ENCODE results near the gene PLTP. TPM values are rescaled to one million over a fixed set of nuclear protein-coding genes. Genes with fewer than 3 reads are reported as not detected.

PLTP gene
- total RNA-seq, 1 donor from 2014 or later, result 108 TPM

DNA sequence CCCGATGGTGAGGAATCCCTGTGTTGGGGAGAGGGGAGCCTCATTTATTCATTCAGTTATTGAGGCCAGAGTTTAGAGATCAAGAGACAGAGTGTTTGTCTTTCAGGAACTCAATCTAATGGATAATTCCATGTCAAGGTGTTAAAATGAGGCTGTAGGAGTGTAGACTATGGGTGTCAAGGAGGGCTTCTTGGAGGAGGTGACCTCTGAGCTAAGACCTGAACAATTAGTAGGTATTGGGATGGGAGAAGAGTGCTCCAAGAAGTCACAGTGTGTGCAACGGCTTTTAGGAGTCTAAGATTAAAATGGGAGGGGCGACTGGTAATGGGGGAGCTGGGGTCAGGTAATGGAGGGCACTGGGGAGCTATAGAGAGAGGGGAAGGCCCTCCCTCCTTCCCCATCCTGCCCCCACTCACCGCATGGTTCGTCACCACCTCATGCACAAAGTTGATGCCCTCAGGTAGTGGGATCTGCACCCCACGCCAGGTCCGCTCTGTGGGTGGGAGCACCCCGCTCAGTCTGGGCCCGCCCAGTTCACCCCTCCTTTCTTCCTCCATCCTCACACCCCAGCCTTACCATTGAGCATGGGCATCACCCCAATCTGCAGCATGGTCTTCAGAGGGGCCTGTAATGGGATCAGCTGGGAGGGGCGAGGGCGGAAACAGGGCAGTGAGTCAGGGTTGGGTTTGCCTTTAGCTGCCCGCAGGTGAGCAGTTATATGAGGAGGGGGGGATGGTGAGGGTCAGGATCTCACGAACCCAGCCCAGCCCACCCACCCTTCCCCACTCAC lies 12.7 kb downstream of the PLTP start:
- DNase-seq (ENCODE audit: low spot score), result no peak

DNA sequence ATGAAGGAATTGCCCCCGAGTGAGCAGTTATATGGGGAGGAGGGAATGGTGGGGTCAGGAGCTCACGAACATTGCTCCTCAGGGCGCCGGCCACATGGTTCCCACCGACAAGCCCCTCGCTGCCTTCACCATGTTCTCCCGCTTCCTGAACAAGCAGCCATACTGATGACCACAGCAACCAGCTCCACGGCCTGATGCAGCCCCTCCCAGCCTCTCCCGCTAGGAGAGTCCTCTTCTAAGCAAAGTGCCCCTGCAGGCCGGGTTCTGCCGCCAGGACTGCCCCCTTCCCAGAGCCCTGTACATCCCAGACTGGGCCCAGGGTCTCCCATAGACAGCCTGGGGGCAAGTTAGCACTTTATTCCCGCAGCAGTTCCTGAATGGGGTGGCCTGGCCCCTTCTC lies 13.7 kb downstream of the PLTP start:
- no peak for DNase-seq (ENCODE audit: low spot score)

DNA sequence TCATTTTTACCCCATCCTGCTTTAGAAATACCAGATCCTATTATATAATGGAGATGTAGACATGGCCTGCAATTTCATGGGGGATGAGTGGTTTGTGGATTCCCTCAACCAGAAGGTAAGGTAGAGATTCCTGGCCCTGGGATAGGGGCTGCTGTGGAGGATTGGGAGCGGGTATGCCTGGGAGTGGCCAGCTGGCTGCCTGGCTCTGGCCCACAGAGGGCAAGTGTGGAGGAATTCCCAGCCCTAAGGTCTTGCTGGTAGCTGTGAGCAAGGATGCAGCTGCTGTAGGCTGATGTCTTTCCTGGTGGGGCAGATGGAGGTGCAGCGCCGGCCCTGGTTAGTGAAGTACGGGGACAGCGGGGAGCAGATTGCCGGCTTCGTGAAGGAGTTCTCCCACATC lies 14.3 kb downstream of the PLTP start:
- no peak for DNase-seq (ENCODE audit: low spot score)

DNA sequence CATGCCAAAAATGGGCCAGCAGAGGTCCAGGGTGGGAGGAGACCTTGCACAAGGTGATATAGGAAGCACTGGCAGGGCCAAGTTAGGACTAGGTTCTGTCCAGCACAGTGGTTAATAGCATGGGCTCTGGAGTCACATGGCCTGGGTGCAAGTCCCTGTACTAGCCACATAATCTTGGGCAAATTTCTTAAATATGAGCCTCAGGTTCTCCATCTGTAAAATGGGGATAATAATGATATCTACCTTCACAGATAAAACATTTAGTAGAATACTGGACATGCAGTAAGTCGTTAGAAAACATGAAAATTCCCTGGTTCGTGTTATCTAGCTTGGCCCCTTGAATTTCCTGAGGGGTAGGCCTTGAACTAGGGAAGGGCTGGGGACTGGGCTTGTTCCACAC lies 14.7 kb downstream of the PLTP start:
- no peak for DNase-seq (ENCODE audit: low spot score)

DNA sequence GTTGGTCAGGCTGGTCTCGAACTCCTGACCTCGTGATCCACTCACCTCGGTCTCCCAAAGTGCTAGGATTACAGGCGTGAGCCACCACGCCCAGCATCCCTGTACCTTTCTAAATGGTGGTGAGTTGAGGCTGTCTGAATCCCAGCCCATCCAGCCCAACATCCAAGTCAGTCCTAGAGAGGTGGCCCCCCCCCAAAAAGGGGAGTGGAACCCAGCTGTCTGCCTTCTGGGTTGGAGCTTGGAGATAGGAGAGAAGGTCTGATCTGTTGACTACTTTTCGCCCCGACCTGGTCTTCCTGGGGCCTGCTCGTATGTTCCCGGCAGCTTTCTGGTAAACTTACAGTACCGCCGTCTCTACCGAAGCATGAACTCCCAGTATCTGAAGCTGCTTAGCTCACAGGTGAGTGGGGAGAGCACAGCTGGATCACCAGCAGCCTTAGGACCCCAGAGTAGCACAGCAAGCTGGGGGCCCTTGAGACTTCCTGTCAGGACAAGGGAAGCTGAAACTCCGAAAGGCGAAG lies 15.3 kb downstream of the PLTP start:
- no peak for DNase-seq (ENCODE audit: low spot score)

DNA sequence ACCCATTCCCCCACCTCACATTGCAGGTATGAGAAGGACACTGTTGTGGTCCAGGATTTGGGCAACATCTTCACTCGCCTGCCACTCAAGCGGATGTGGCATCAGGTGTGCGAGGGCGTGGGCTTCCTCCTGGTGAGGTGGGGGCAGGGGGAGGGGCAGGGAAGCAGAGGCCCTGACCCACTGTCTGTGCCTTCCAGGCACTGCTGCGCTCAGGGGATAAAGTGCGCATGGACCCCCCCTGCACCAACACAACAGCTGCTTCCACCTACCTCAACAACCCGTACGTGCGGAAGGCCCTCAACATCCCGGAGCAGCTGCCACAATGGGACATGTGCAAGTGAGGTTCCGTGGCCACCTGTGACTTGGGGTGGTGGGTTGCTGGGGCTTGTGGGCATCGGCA lies 17.2 kb downstream of the PLTP start:
- DNase-seq (ENCODE audit: low spot score), result no peak

DNA sequence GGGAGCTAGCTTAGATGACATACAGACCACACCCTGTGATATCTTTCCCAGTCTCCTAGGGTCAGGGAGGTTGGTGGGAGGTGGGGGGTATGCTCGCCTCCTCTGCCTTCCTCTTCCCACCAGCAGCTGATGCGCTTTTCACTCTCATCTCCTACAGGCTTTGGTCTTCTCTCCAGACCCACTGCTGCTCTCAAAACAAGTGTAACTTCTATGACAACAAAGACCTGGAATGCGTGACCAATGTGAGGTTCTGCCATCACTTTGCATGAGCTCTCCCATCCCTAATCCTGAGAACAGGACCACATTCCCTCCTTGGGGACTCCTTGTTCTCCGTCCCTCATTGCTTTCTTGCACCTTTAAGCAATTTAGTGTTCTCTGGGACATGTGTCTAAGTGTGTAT lies 18.1 kb downstream of the PLTP start:
- DNase-seq (ENCODE audit: low spot score), result no peak

DNA sequence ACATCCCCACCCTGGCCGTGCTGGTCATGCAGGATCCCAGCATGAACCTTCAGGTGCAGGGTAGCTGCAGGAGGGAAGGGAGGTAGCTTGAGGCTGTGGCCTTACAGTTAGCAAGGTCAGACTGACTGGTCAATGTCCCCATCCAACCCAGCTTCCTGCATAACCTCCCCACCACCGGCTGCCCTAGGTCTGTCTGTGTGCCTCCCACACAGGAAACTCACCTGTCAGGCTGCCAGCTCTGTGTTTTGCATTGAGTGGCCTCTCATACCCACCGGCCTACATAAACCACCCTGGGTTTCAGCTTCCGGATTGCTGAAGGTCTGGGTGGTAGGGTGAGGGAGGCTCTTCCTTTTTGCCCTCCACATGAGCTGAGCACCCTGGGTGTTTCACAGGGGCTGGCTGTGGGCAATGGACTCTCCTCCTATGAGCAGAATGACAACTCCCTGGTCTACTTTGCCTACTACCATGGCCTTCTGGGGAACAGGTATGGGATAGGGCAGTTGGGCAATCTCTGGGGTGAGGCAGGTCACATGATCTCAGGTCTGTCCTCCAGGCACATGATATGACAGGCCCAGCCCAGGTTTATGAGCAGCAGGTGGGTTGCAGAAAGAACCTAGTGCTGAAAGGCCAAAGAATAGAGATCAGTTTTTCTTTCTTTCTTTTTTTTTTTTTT lies 19.0 kb downstream of the PLTP start:
- DNase-seq (ENCODE audit: low spot score), result no peak

DNA sequence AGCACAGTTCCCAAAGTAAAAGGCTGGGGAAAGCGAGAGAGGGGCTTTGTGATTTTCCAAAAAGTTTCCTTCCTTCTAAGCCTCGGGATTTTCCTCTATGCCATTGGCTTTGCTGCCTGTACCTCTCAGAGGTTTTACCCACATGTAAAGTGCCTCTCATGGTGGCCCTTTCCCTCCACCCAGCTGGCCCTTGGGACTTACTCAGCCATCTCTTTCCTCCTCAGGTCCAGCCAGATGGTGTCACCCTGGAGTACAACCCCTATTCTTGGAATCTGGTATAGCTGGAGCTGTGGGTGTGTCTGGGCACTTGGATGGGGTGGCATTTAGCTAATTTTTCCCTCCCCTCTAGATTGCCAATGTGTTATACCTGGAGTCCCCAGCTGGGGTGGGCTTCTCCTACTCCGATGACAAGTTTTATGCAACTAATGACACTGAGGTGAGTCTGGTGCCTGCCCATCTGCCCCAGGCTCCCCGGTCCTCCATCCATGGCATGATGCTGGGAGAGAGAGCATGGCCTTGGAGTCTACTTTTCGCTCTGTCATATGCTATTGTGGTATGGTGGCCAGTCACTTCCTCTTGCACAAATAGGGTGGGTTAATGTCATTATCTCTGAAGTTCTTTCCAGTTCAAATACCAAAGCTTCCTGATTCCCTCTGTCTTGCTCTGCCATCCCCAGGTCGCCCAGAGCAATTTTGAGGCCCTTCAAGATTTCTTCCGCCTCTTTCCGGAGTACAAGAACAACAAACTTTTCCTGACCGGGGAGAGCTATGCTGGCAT lies 19.7 kb downstream of the PLTP start:
- no peak for DNase-seq (ENCODE audit: low spot score)

DNA sequence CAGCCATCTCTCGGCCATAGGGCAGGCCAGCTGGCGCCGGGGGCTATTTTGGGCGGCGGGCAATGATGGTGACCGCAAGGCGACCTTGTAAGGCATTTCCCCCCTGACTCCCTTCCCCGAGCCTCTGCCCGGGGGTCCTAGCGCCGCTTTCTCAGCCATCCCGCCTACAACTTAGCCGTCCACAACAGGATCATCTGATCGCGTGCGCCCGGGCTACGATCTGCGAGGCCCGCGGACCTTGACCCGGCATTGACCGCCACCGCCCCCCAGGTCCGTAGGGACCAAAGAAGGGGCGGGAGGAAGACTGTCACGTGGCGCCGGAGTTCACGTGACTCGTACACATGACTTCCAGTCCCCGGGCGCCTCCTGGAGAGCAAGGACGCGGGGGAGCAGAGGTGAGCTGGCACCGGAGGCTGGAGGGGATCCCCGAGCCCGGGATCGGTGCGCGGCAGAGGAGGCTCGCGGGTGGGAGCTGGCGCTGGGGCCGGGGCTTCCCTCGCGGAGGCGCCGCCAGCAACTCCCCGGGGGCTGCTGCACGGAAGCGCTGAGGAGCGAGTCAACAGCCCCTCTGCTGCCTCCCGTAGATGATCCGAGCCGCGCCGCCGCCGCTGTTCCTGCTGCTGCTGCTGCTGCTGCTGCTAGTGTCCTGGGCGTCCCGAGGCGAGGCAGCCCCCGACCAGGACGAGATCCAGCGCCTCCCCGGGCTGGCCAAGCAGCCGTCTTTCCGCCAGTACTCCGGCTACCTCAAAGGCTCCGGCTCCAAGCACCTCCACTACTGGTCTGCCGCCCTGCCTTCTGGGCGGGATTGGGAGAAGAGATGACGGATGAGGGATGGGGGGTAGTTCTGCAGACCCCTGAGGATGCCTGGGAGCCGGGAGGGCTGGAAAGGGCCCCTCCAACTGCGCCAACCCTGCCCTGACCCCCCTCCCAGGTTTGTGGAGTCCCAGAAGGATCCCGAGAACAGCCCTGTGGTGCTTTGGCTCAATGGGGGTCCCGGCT lies 20.7 kb downstream of the PLTP start, which contains the start of the genes CTSA and NEURL2:
CTSA (plus strand) TSS at position 351 of the 999 bp plus-strand sequence; CDS start at position 585, 234 bp downstream.
NEURL2 (minus strand) TSS at position 224 of the 999 bp plus-strand sequence; CDS start at position 7, 217 bp downstream.
- peak; percentile 93 for DNase-seq (ENCODE audit: low spot score)

DNA sequence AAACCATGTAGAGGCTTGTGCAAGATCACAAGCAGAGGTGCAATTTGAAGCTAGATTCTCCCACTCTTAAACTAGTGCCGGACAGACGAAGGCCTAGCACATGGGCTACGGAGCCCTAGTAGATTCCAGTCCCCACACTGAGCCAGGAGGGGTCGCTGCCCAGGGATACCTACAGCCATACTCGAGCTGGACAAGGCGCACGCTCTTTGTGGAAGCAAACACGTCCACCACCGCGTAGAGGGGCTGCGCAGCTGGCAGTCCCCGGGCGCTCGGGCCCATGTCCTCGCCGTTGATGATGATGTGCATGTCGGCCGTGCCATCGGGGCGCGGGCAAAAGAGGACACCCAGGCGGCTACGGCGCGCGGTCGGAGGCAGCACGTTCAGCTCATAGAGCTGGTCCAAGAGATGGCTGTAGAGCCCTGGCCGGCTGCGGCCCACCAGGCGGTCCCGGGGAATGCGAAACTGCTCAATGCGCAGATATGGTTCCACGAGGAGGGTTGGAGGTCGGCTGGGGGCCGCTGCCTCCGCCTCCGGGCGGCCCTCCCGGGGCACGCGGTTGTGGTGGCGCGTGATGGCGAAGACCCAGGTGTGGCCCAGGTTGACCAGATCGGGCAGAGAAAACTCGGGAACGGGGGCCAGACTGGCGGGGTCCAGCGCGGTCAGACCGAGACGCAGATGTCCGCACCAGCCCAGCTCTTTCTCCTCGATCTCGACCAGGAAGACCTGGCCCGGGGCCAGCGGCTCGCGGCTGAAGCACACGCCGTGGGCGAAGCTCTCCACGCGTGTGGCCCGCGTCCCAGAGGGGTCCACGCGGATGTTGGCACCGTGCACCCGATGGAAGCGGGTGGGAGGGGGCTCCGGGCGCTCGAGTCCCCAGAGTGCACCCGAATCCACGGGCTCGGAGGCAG lies 21.6 kb downstream of the PLTP start:
- DNase-seq (ENCODE audit: low spot score), result peak; percentile 87

DNA sequence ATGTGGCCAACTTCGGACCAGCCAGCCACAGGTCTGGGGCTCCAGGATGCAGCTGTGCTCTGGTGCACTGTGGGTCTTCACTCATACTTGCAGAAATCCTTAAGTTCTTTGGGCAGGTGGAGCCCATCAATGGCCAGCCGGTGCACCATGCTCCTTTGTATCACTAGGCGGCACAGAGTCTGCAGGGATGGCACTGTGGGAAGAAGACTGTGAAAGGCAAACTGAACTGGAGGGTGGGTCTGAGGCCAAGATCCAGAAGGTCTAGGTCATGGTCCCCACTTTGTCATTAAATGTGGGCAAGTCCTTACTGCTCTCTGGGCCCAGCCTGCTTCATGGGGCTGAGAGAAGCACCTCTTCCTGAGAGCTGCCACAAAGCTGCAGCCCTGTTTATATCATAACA lies 23.3 kb downstream of the PLTP start:
- no peak for DNase-seq (ENCODE audit: low spot score)

DNA sequence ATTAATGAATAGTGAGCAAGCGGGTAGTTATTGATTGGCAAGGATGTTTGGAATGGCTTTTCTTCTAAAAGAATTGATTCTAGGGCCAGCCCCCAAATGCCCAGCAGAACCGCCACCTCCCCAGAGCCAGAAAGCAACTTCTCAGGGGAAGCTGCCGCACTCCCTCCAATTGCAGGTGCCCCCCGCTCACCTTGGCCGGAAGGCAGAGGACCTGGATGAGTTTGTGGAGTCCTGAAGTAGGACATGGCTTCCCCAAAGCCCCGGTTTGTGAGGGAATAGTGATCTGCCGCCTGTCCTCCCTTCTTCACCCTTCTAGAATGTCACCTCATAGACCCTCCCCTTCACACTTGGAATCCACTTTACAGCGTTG lies 24.6 kb downstream of the PLTP start, which contains the start of gene SPATA25:
SPATA25 (minus strand) TSS at position 277 of the 370 bp plus-strand sequence; CDS start at position 245, 32 bp downstream.
- no peak for DNase-seq (ENCODE audit: low spot score)

DNA sequence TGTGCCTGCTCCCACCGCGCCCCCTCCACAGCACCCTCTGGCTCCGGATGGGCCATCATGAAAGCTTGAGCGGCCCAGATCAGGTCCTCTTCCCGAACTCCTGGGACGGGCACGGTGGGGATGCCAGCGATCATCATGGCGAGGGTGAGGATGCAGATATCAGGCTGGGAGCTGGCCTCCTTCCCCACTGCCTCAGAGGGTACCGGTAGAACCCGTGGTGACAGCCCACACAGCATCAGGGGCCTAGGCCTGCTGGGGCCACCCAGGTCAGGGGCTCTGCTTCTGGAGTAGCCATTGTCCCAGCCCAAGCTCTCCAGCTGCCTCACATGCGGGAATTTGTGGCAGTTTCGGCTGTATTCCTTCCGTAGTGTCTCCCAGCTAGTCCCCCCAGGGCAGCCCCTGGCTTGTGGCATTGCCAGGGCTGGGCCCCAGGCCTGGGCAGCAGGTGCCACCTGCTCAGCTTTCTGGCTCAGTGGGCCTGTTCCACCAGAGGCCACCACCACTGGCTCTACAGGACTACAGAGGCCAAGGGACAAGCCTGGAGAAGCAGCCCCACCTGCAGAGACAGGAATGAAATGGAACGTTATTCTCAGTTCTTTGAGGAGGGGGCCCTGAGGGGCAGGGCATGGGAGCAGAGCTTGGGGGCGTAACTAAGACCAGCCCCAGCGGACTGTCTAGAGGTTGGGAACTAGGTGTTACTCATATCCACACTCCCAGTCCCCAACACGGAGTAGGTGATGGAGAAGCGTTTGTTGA lies 25.2 kb downstream of the PLTP start:
- DNase-seq (ENCODE audit: low spot score), result no peak

DNA sequence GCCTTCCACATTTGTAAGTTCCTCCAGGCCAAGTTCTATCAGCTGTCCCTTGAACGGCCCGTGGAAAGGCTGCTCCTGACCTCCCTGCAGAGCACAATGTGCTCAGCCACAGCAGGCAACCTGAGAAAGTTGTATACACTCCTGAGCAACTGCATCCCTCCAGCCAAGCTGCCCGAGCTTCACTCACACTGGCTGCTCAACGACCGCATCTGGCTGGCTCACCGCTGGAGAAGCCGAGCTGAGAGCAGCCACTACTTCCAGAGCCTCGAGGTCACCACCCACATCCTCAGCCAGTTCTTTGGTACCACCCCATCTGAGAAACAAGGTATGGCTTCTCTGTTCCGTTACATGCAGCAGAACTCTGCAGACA lies 28.9 kb downstream of the PLTP start:
- DNase-seq (ENCODE audit: low spot score), result no peak

DNA sequence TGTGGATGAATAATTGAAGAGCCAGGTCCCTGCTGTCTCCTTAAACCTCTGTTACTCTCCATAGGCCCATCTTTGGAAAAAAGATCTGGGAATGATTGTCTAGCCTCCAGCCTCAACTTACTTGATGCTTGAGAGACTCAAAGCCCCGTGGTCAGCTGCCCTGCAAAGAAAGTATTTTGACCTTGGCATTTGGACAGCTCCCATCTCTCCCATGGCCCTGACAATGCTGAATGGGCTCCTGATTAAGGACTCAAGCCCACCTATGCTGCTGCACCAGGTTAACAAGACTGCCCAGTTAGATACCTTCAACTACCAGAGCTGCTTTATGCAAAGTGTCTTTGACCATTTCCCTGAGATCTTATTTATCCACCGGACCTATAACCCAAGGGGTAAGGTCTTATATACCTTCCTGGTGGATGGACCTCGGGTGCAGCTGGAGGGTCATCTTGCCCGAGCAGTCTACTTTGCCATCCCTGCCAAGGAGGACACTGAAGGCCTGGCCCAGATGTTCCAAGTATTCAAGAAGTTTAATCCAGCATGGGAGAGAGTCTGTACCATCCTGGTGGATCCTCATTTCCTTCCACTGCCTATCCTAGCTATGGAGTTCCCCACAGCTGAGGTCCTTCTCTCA lies 29.4 kb downstream of the PLTP start:
- DNase-seq (ENCODE audit: low spot score), result no peak

DNA sequence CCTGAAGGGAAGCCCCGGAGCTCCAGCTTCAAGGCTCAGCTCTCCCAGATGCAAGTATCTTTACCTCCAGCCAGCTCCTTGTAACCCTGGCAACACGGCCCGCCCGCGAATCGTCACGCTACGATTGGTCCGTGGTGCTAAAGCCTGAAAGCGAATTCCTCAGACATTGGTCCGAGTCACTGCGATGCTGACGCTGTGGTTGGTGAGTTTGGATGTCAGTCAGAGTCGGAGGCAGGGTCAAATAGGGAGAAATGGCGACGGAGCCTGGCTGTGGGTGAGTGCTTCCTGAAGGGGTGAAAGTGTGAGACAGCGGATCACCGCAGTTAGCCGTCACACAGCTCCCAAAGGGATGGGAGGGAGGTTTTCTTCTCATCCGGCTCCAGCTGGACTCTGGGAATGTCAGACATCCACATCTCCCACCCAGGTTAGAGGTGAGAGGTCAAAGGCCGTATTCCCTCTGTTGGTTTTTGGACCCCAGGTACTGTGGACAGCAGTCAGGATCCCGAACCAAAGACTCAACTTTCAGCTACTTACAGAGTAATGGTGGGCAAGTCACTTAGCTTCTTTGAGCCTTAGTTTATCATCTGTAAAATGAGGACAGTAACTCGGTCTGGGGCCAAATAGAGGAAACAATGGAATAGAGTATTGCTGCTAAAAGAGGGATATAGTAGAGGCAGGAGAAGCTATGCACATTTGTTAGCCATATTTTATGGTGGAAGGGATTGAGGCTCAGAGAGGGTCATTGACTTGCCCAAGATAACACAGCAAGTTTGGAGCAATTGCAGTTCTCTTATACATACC lies 30.8 kb downstream of the PLTP start, which contains the start of gene ZSWIM1:
ZSWIM1 (plus strand) TSS at position 240 of the 801 bp plus-strand sequence. CDS start 1,366 bp downstream, outside the sequence.
- peak; percentile 100 for DNase-seq (ENCODE audit: low spot score)

Measured in umbilical cord (tissue), 2 donors.